Kidney (tissue), 14 donors: ENCODE measurements around the gene IL1RAPL2. TPM values are rescaled to one million over a fixed set of nuclear protein-coding genes. Genes with fewer than 3 reads are reported as not detected.

Experiments used
- DNase-seq, 5 donors: peaks; one replicate each; pipeline ENCODE4 v3.0.0-alpha.2; 2013 to 2020
- FAIRE-seq: peaks from 2 replicates; lab custom pipeline; 2012; peaks lifted over from hg19 to GRCh38; lab: Jason Lieb, UNC
- H3K27ac ChIP-seq, 2 donors: one replicate each; pipeline ENCODE4 v1.7.0; 2013; ENCODE audit warnings: low read depth in 2 of 2, low read length in 2 of 2, inconsistent platforms in 1 of 2
- H3K27me3 ChIP-seq: one replicate; pipeline ENCODE4 v1.7.1; 2013; ENCODE audit warnings: low read length, inconsistent platforms; ENCODE audit not compliant: control insufficient read depth, insufficient read depth
- H3K36me3 ChIP-seq, 3 donors: one replicate each; pipeline versions ENCODE4 v1.7.0 to v1.7.1; 2013; ENCODE audit warnings: low read length in 3 of 3, control low read depth in 1 of 3, inconsistent platforms in 1 of 3; ENCODE audit not compliant: insufficient read depth in 3 of 3, control insufficient read depth in 2 of 3
- H3K4me1 ChIP-seq, 3 donors: one replicate each; pipeline versions ENCODE4 v1.7.0 to v1.7.1; 2013; ENCODE audit warnings: low read length in 3 of 3, inconsistent platforms in 1 of 3, low read depth in 1 of 3; ENCODE audit not compliant: control insufficient read depth in 2 of 3, insufficient read depth in 2 of 3
- H3K4me3 ChIP-seq, 3 donors: one replicate each; pipeline versions ENCODE4 v1.7.0 to v1.8.1; 2013; ENCODE audit warnings: low read length in 3 of 3, control low read depth in 1 of 3, inconsistent platforms in 1 of 3
- H3K9ac ChIP-seq, 3 donors: one replicate each; pipeline versions ENCODE4 v1.7.0 to v1.7.1; 2013; ENCODE audit warnings: low read length in 3 of 3, control low read depth in 1 of 3, inconsistent platforms in 1 of 3
- H3K9me3 ChIP-seq, 3 donors: one replicate each; pipeline versions ENCODE4 v1.7.0 to v1.7.1; 2013; ENCODE audit warnings: low read length in 3 of 3, control low read depth in 1 of 3, inconsistent platforms in 1 of 3; ENCODE audit not compliant: control insufficient read depth in 2 of 3, insufficient read depth in 1 of 3
- CTCF ChIP-seq: IDR thresholded peaks from 3 replicates; pipeline ENCODE4 v1.5.1; 2012; ENCODE audit warnings: mild to moderate bottlenecking, moderate library complexity, borderline replicate concordance; ENCODE audit not compliant: insufficient read depth; ENCODE audit errors: extremely low read depth
- intact Hi-C: fragments of 100-400 bp; cut with DNase I; formaldehyde crosslinking; loops from one replicate; pipeline ENCODE4 v1.11.1; 2022
- polyA plus RNA-seq: library from polyadenylated mRNA; stranded (reverse); fragments of 350-450 nt; fragmentation: Illumina TruSeq; extraction: RNeasy Lipid Tissue Mini Kit (QIAGEN cat#74804); gene quantifications from one replicate; pipeline ENCODE4 v1.2.3, GENCODE V29; 2014; ENCODE audit warnings: low read depth, low replicate concordance; ENCODE audit not compliant: insufficient read depth
- total RNA-seq: library from RNA; stranded (reverse); fragmentation: NEBNext Ultra II Directional; extraction: Animal tissue kit (Norgen Biotek cat#: 25700); gene quantifications from one replicate; pipeline ENCODE4 v1.2.1, GENCODE V29; 2021
- donor health status: control.
- donor health status: control.
- donor health status: control.
- donor health status: control.
- donor health status: control.
- donor health status: DM: yes; HTN: yes; CAD: no.
- donor health status: Normal renal cell carcinoma (clear cell type).

The IL1RAPL2 gene
- total and polyA plus RNA-seq, 2 donors from 2014 or later: 0.13 to 0.25 TPM

- Histone ChIP-seq H3K4me3 (no peak overlapping the region), H3K4me1 (no peaks in the 10 kb centered on the region), H3K27me3 (no peaks in the 10 kb centered on the region), H3K36me3 (no peaks in the 10 kb centered on the region), H3K9ac (no peak overlapping the region), H3K9me3 (no peaks in the 10 kb centered on the region), H3K27ac (no peak overlapping the region)
- no peak for FAIRE-seq
- no peak for TF ChIP-seq CTCF
- intact Hi-C loops: no loop called here
- no peak for DNase-seq
These were observed 1178.3 kb downstream of the IL1RAPL2 start for GRCh38 chrX:105744291-105744690.

- no peak overlapping the region for H3K4me3 ChIP-seq
- H3K27ac ChIP-seq: no peak overlapping the region
- no peak for DNase-seq
- no peak for FAIRE-seq
- no peak overlapping the region for H3K9ac ChIP-seq
- intact Hi-C loops: no loop called here
- no peak for TF ChIP-seq CTCF
- no peaks in the 10 kb centered on the region for H3K9me3 ChIP-seq
- no peaks in the 10 kb centered on the region for H3K36me3 ChIP-seq
- H3K27me3 ChIP-seq: no peaks in the 10 kb centered on the region
- H3K4me1 ChIP-seq: no peaks in the 10 kb centered on the region
These were observed 1178.9 kb downstream of the IL1RAPL2 start for GRCh38 chrX:105744946-105745345.

GRCh38 chrX:105745863-105746262 lies 1179.9 kb downstream of the IL1RAPL2 start:
- FAIRE-seq (no peak), DNase-seq (no peak)
- Histone ChIP-seq H3K4me1 (no peaks in the 10 kb centered on the region), H3K27ac (no peak overlapping the region), H3K9me3 (no peaks in the 10 kb centered on the region), H3K9ac (no peak overlapping the region), H3K27me3 (no peaks in the 10 kb centered on the region), H3K36me3 (no peaks in the 10 kb centered on the region), H3K4me3 (no peak overlapping the region)
- intact Hi-C loops: no loop called here
- no peak for TF ChIP-seq CTCF

- intact Hi-C loops: no loop called here
- DNase-seq (no peak), FAIRE-seq (no peak)
- Histone ChIP-seq H3K36me3 (no peaks in the 10 kb centered on the region), H3K4me3 (no peak overlapping the region), H3K9ac (no peak overlapping the region), H3K27ac (no peak overlapping the region), H3K9me3 (no peaks in the 10 kb centered on the region), H3K27me3 (no peaks in the 10 kb centered on the region), H3K4me1 (no peaks in the 10 kb centered on the region)
- no peak for TF ChIP-seq CTCF
These were observed 1186.4 kb downstream of the IL1RAPL2 start for GRCh38 chrX:105752338-105752956.
